Activated CD4-positive, alpha-beta T cell treated with anti-CD3 and anti-CD28 coated beads for 24 hours (primary cell): ENCODE measurements around the gene RAPGEF1.

Experiments used
- DNase-seq, 2 donors: peaks; one replicate each; pipeline ENCODE4 v3.0.0-alpha.2; 2020; ENCODE audit warnings: low read depth in 2 of 2

Gene RAPGEF1

GRCh38 chr9:131624636-131625507 is 115.0 kb downstream of the RAPGEF1 start:
- no peak for DNase-seq

- no peak for DNase-seq
Measured at GRCh38 chr9:131623655-131624330, 116.1 kb downstream of the RAPGEF1 start.

GRCh38 chr9:131622523-131622922 is 117.4 kb downstream of the RAPGEF1 start:
- no peak for DNase-seq

- DNase-seq: no peak
Measured at GRCh38 chr9:131621551-131622358, 118.1 kb downstream of the RAPGEF1 start.

GRCh38 chr9:131620764-131621520 is 118.9 kb downstream of the RAPGEF1 start:
- no peak for DNase-seq

GRCh38 chr9:131619680-131620079 is 120.2 kb downstream of the RAPGEF1 start:
- DNase-seq: no peak

- DNase-seq: no peak
Measured at GRCh38 chr9:131618785-131619184, 121.1 kb downstream of the RAPGEF1 start.

GRCh38 chr9:131618071-131618479 is 121.8 kb downstream of the RAPGEF1 start:
- no peak for DNase-seq

- DNase-seq: no peak
Measured at GRCh38 chr9:131617611-131618010, 122.3 kb downstream of the RAPGEF1 start.

- DNase-seq: no peak
Measured at GRCh38 chr9:131616983-131617604, 122.8 kb downstream of the RAPGEF1 start.

GRCh38 chr9:131614340-131614915 is 125.4 kb downstream of the RAPGEF1 start:
- DNase-seq: no peak

GRCh38 chr9:131613921-131614320 is 126.0 kb downstream of the RAPGEF1 start:
- DNase-seq: no peak

GRCh38 chr9:131612851-131613250 is 127.0 kb downstream of the RAPGEF1 start:
- no peak for DNase-seq

- DNase-seq: no peak
Measured at GRCh38 chr9:131611586-131612315, 128.1 kb downstream of the RAPGEF1 start.

- DNase-seq: no peak
Measured at GRCh38 chr9:131610231-131610761, 129.6 kb downstream of the RAPGEF1 start.

- DNase-seq: no peak
Measured at GRCh38 chr9:131609099-131609830, 130.6 kb downstream of the RAPGEF1 start.

GRCh38 chr9:131608493-131609037 is 131.3 kb downstream of the RAPGEF1 start:
- no peak for DNase-seq

GRCh38 chr9:131607591-131607990 is 132.3 kb downstream of the RAPGEF1 start:
- no peak for DNase-seq
